Ascending aorta (tissue), 2 donors: ENCODE results near the gene TRIO. TPM values are rescaled to one million over a fixed set of nuclear protein-coding genes. Genes with fewer than 3 reads are reported as not detected.

ENCODE experiments used
- DNase-seq, 2 donors: peaks; one replicate each; pipeline ENCODE4 v3.0.0-alpha.2; 2019; ENCODE audit warnings: low spot score in 2 of 2
- H3K27ac ChIP-seq, 2 donors: fragments of 200-600 bp; sonication (generic); one replicate each; pipeline ENCODE4 v1.5.1; 2016 to 2017; ENCODE audit warnings: mild to moderate bottlenecking in 1 of 2
- H3K27me3 ChIP-seq: fragments of 200-600 bp; sonication (generic); one replicate; pipeline ENCODE4 v1.5.1; 2017
- H3K36me3 ChIP-seq, 2 donors: fragments of 200-600 bp; sonication (generic); one replicate each; pipeline ENCODE4 v1.5.1; 2016
- H3K4me1 ChIP-seq, 2 donors: fragments of 200-600 bp; sonication (generic); one replicate each; pipeline ENCODE4 v1.5.1; 2016 to 2017; ENCODE audit warnings: mild to moderate bottlenecking in 1 of 2
- H3K4me3 ChIP-seq, 2 donors: fragments of 200-600 bp; sonication (generic); one replicate each; pipeline ENCODE4 v1.5.1; 2016 to 2017; ENCODE audit warnings: mild to moderate bottlenecking in 1 of 2
- H3K9me3 ChIP-seq, 2 donors: fragments of 200-600 bp; sonication (generic); one replicate each; pipeline ENCODE4 v1.5.1; 2016
- intact Hi-C: fragments of 100-400 bp; cut with DNase I; formaldehyde crosslinking; loops from one replicate; pipeline ENCODE4 v1.15.1; 2023
- total RNA-seq: library from RNA; depleted of rRNA; stranded (reverse); fragments of >200 nt; gene quantifications from one replicate; pipeline ENCODE4 v1.1.0, GENCODE V29; 2016
- TF ChIP-seq, protein P1 (sequence below), 3 experiments: fragments of 200-600 bp in 2 of 3; fragments of 450-650 bp in 1 of 3; sonication (generic) in 2 of 3; IDR thresholded peaks; one replicate each; pipeline ENCODE4 v1.5.1; 2016 to 2019; ENCODE audit warnings: antibody characterized with exemption in 3 of 3, mild to moderate bottlenecking in 1 of 3, moderate library complexity in 1 of 3

The TRIO gene
- total RNA-seq, 1 donor from 2014 or later = 262 TPM

DNA sequence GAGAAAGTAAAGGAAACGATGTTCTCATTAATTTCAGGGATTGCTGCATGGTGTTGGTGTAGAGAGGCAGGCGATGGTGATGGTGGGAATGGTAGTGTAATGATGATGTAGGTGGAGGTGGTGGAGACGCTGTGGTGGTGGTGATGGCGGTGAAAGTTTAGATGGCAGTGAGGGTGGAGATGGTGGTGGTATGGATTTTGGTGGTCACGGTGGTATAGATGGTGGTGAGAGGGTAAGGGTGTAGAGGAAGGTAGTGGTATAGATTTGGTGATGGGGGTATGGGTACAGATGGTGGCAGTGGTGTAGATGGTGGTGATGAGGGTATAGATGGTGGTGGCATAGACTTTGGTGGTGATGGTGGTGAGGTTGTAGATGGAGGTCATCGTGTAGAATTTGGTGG lies 259.3 kb downstream of the TRIO start:
- no peak for DNase-seq
- TF ChIP-seq, protein P1, sequence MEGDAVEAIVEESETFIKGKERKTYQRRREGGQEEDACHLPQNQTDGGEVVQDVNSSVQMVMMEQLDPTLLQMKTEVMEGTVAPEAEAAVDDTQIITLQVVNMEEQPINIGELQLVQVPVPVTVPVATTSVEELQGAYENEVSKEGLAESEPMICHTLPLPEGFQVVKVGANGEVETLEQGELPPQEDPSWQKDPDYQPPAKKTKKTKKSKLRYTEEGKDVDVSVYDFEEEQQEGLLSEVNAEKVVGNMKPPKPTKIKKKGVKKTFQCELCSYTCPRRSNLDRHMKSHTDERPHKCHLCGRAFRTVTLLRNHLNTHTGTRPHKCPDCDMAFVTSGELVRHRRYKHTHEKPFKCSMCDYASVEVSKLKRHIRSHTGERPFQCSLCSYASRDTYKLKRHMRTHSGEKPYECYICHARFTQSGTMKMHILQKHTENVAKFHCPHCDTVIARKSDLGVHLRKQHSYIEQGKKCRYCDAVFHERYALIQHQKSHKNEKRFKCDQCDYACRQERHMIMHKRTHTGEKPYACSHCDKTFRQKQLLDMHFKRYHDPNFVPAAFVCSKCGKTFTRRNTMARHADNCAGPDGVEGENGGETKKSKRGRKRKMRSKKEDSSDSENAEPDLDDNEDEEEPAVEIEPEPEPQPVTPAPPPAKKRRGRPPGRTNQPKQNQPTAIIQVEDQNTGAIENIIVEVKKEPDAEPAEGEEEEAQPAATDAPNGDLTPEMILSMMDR (IDR thresholded peaks at IDR 0.05) = no peak
- Histone ChIP-seq H3K27ac (no peak overlapping the region), H3K9me3 (no peaks in the 10 kb centered on the region), H3K4me3 (no peak overlapping the region), H3K4me1 (peaks cover 0 to 6% of the 10 kb centered on the region in 2 donors), H3K36me3 (peaks cover 38 to 55% of the 10 kb centered on the region in 2 donors), H3K27me3 (no peaks in the 10 kb centered on the region)
- intact Hi-C loops = no loop called here

DNA sequence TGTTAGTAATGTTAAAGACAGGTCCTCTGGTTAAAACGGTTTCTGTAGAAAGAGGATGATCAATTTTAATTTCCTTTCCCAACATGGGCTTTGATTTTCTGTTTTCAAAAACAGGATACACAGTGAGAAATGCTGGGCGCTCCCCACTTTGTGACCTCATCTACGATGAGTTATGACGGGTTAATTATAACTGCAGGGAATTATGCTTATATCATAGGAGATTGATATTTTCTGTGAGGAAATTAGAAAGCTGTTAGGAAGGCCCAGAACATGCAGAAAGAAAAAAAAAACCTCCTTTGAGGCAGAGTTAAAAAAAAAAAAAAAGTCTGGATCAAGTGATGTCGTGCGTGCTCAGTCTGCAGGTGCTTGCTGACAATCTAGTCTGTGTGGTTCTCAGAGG lies 261.6 kb downstream of the TRIO start:
- intact Hi-C loops = no loop called here
- no peak overlapping the region for H3K27ac ChIP-seq
- DNase-seq = no peak
- no peaks in the 10 kb centered on the region for H3K9me3 ChIP-seq
- no peak overlapping the region for H3K4me3 ChIP-seq
- peaks cover 46 to 71% of the 10 kb centered on the region in 2 donors for H3K36me3 ChIP-seq
- no peaks in the 10 kb centered on the region for H3K27me3 ChIP-seq
- no peaks in the 10 kb centered on the region for H3K4me1 ChIP-seq
- TF ChIP-seq, protein P1 (IDR thresholded peaks at IDR 0.05) = no peak

DNA sequence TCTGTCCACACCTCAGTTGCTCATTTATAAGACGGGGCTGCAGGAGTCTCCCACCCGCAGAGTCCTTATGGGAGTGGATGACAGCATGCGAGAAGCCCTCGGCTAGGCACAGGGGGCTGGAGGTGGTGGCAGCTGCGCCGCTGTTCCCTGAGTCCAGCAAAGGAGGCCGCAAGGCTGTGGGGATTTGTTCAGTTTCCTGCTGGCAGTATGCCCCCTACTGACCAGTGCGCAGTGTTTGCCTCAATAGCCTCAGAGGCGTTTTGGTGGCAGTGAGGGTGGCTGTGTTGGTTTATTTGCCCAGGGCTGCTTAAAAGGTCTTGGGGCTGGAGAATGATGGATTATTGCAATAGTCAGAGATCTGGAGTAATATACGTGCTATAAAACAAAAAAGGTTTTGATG lies 262.1 kb downstream of the TRIO start:
- intact Hi-C loops = no loop called here
- no peaks in the 10 kb centered on the region for H3K9me3 ChIP-seq
- peaks cover 41 to 66% of the 10 kb centered on the region in 2 donors for H3K36me3 ChIP-seq

DNA sequence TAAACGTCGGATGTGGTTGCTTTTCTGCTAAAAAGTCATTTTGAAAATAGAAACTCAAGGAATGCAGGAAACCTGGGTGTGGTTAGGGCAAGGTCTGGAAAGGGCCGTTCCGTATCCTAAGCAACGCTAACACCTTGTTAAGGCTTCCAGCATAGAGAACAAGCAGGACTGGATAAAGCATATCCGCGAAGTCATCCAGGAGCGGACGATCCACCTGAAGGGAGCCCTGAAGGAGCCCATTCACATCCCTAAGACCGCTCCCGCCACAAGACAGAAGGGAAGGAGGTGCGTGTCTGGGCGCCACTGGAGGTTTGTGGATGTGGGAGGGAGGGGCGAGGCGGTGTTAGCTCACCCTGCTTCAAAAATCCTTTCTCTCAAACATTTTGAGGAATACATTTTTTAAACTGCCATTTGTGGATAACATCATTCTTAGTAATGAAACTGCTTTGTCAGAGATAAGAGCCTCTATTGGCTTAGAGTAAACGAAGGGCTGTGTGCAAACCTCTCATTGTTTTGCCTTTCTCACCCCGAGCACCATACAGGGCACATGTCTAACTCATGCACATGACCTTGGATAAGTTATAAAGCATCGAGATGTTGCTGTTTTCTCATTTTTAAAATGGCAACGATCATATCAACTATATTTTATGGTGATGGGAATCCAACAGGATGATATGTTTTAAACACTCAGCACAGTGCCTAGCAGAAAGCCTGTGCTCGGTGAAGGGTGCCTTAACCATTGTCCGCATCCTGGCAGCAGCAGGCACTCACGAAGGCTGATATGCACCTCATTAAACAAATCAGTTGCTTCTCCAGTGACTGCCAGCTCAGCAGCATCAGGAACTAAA lies 262.8 kb downstream of the TRIO start:
- intact Hi-C loops = no loop called here
- no peak overlapping the region for H3K27ac ChIP-seq

More for the DNA sequence above, 262.1 kb downstream of the TRIO start:
- Histone ChIP-seq H3K4me3 (no peak overlapping the region), H3K4me1 (peaks cover 0 to 2% of the 10 kb centered on the region in 2 donors), H3K27me3 (no peaks in the 10 kb centered on the region), H3K27ac (no peak overlapping the region)
- TF ChIP-seq, protein P1 (IDR thresholded peaks at IDR 0.05) = no peak
- DNase-seq = no peak

DNA sequence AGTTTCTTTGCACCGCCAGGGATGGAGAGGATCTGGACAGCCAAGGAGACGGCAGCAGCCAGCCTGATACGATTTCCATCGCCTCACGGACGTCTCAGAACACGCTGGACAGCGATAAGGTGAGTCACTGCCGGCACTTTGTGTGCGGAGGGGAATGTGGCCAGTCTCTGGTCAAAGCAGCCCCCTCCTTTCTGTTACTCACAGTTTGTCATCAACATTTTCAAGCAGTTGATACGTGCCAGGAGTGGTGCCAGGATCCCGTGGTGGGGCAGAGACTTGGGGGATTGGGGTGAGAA lies 263.4 kb downstream of the TRIO start:
- no peaks in the 10 kb centered on the region for H3K9me3 ChIP-seq
- H3K4me1 ChIP-seq = peaks cover 0 to 4% of the 10 kb centered on the region in 2 donors
- peak overlapping the region; percentile 67 for H3K27ac ChIP-seq
- H3K27me3 ChIP-seq = no peaks in the 10 kb centered on the region
- H3K4me3 ChIP-seq = no peak overlapping the region
- DNase-seq = no peak
- peaks cover 33 to 61% of the 10 kb centered on the region in 2 donors for H3K36me3 ChIP-seq
- TF ChIP-seq, protein P1 (IDR thresholded peaks at IDR 0.05) = no peak
- intact Hi-C loops = no loop called here

More for the DNA sequence above, 262.8 kb downstream of the TRIO start:
- peaks cover 34 to 61% of the 10 kb centered on the region in 2 donors for H3K36me3 ChIP-seq
- H3K4me3 ChIP-seq = no peak overlapping the region
- TF ChIP-seq, protein P1 (IDR thresholded peaks at IDR 0.05) = no peak
- no peaks in the 10 kb centered on the region for H3K27me3 ChIP-seq
- peaks cover 0 to 4% of the 10 kb centered on the region in 2 donors for H3K4me1 ChIP-seq
- DNase-seq = no peak
- H3K9me3 ChIP-seq = no peaks in the 10 kb centered on the region
